Fibroblast of skin of abdomen (primary cell): Measurements from ENCODE around the gene SEMA3A.

Experiments used
- DNase-seq: peaks from one replicate; pipeline ENCODE4 v3.0.0-alpha.2; 2013

The SEMA3A gene

GRCh38 chr7:84195295-84196060, 889 bp upstream of the SEMA3A start:
- peak; percentile 35 for DNase-seq

GRCh38 chr7:84193747-84194146, 842 bp downstream of the SEMA3A start:
- no peak for DNase-seq

GRCh38 chr7:84191842-84192241, 2.7 kb downstream of the SEMA3A start:
- DNase-seq, result no peak

- no peak for DNase-seq
Observed at GRCh38 chr7:84191261-84191660, 3.3 kb downstream of the SEMA3A start.

GRCh38 chr7:84190016-84190705, 4.4 kb downstream of the SEMA3A start:
- peak; percentile 33 for DNase-seq

- no peak for DNase-seq
Observed at GRCh38 chr7:84188786-84189405, 5.7 kb downstream of the SEMA3A start.

- DNase-seq, result peak; percentile 54
Observed at GRCh38 chr7:84187813-84188510, 6.6 kb downstream of the SEMA3A start.

- DNase-seq, result no peak
Observed at GRCh38 chr7:84187087-84187805, 7.3 kb downstream of the SEMA3A start.

- DNase-seq, result no peak
Observed at GRCh38 chr7:84183741-84184140, 10.8 kb downstream of the SEMA3A start.

GRCh38 chr7:84182301-84182700, 12.3 kb downstream of the SEMA3A start:
- no peak for DNase-seq

GRCh38 chr7:84181628-84182027, 13.0 kb downstream of the SEMA3A start:
- peak; percentile 69 for DNase-seq

GRCh38 chr7:84177758-84178412, 16.7 kb downstream of the SEMA3A start:
- no peak for DNase-seq

GRCh38 chr7:84176716-84177115, 17.9 kb downstream of the SEMA3A start:
- DNase-seq, result peak; percentile 46

GRCh38 chr7:84175461-84175860, 19.1 kb downstream of the SEMA3A start:
- no peak for DNase-seq

- no peak for DNase-seq
Observed at GRCh38 chr7:84170646-84171045, 23.9 kb downstream of the SEMA3A start.

GRCh38 chr7:84162584-84162983, 32.0 kb downstream of the SEMA3A start:
- no peak for DNase-seq

- DNase-seq, result no peak
Observed at GRCh38 chr7:84162125-84162524, 32.5 kb downstream of the SEMA3A start.

GRCh38 chr7:84161398-84161797, 33.2 kb downstream of the SEMA3A start:
- DNase-seq, result peak; percentile 22

GRCh38 chr7:84159435-84159834, 35.2 kb downstream of the SEMA3A start:
- DNase-seq, result no peak

- no peak for DNase-seq
Observed at GRCh38 chr7:84157171-84157570, 37.4 kb downstream of the SEMA3A start.

GRCh38 chr7:84154991-84155781, 39.4 kb downstream of the SEMA3A start:
- DNase-seq, result no peak
